Measurements from ENCODE around the gene VASP. TPM values are rescaled to one million over a fixed set of nuclear protein-coding genes. Genes with fewer than 3 reads are reported as not detected.

VASP gene
- total RNA-seq, 1 donor from 2014 or later = 51.9 TPM

DNA sequence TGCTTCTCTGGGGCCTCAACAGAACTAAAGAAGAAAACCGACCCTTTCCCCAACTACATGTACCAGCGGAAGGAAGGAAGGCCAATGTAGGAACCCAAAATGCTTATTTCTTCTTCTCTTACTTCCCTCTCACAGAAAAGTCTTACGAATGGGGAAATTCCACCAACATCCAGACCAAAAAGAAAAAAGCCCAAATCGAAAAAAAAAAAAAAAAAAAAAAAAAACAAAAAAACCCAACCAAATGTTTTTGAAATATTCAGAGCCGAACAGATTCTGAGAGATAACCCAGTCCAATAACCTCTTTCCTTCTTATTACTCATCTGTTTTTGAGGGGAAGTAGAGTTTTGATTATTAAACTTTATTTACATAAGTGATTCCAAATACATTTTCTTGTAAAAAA lies 5.2 kb upstream of the VASP start:
- TF ChIP-seq, protein P1, sequence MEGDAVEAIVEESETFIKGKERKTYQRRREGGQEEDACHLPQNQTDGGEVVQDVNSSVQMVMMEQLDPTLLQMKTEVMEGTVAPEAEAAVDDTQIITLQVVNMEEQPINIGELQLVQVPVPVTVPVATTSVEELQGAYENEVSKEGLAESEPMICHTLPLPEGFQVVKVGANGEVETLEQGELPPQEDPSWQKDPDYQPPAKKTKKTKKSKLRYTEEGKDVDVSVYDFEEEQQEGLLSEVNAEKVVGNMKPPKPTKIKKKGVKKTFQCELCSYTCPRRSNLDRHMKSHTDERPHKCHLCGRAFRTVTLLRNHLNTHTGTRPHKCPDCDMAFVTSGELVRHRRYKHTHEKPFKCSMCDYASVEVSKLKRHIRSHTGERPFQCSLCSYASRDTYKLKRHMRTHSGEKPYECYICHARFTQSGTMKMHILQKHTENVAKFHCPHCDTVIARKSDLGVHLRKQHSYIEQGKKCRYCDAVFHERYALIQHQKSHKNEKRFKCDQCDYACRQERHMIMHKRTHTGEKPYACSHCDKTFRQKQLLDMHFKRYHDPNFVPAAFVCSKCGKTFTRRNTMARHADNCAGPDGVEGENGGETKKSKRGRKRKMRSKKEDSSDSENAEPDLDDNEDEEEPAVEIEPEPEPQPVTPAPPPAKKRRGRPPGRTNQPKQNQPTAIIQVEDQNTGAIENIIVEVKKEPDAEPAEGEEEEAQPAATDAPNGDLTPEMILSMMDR (conservative IDR thresholded peaks at IDR 0.05) = no peak
- Mint-ChIP-seq H3K4me3 (no peak overlapping the region), H3K27ac (no peak overlapping the region), H3K9me3 (no peaks in the 10 kb centered on the region), H3K36me3 (peaks cover 3% of the 10 kb centered on the region), H3K27me3 (peaks cover 67% of the 10 kb centered on the region), H3K4me1 (ENCODE audit: unreplicated experiment) (peaks cover 10% of the 10 kb centered on the region)
- no peak for DNase-seq (ENCODE audit: extremely low spot score, unreplicated experiment)

DNA sequence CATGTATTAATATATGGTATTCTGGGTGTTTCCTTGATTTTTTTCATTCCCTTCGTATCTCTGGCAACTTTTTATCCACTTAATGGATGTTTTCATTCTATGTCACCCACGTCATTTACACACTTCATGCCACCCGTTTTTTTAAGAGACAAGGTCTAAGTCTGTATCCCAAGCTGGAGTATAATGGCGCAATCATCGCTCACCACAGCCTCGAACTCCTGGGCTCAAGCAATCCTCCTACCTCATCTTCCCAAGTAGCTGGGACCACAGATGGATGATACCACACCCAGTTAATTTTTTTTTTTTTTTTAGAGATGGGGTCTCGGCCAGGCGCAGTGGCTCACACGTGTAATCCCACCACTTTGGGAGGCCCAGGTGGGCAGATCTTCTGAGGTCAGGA lies 3.4 kb upstream of the VASP start:
- Mint-ChIP-seq H3K4me1 (ENCODE audit: unreplicated experiment) (peaks cover 7% of the 10 kb centered on the region), H3K9me3 (no peaks in the 10 kb centered on the region), H3K36me3 (peaks cover 3% of the 10 kb centered on the region), H3K27me3 (peaks cover 54% of the 10 kb centered on the region), H3K27ac (no peak overlapping the region), H3K4me3 (no peak overlapping the region)
- DNase-seq (ENCODE audit: extremely low spot score, unreplicated experiment) = no peak
- TF ChIP-seq, protein P1 (conservative IDR thresholded peaks at IDR 0.05) = no peak

DNA sequence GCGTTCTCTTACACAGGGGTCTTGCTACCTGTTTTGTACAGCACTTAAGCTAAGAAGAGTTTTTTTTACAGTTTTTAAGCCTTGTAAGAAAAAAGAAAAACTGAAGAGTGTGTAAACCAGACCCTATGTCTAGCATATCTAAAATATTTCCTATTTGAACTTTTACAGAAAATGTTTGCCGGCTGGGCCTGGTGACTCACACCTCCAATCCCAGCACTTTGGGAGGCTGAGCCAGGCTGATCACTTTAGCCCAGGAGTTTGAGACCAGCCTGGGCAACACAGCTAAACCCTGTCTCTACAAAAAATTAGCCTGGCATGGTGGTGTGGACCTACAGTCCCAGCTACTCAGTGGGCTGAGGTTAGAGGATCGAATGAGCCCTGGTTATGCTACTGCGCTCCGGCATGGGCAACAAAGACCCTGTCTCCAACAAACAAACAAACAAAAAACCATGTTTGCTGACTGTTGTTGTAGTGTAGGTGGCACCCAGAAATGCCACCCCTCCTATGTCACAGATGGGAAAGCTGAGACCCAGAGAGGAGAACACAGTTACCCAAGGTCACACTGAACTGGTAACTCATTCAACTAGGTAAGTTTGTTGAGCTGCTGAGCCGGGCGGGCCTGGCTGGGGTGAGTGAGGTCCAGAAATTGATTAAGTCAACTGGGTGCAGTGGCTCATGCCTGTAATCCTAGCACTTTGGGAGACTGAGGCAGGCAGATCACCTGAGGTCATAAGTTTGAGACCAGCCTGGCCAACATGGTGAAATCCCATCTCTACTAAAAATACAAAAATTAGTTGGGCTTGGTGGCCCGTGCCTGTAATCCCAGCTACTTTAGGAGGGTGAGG lies 1.9 kb upstream of the VASP start:
- Mint-ChIP-seq H3K4me1 (ENCODE audit: unreplicated experiment) (peaks cover 10% of the 10 kb centered on the region), H3K36me3 (peaks cover 4% of the 10 kb centered on the region), H3K9me3 (no peaks in the 10 kb centered on the region), H3K4me3 (peak overlapping the region; percentile 74), H3K27me3 (peaks cover 40% of the 10 kb centered on the region), H3K27ac (peak overlapping the region; percentile 81)
- DNase-seq (ENCODE audit: extremely low spot score, unreplicated experiment) = no peak
- TF ChIP-seq, protein P1 (conservative IDR thresholded peaks at IDR 0.05) = no peak

DNA sequence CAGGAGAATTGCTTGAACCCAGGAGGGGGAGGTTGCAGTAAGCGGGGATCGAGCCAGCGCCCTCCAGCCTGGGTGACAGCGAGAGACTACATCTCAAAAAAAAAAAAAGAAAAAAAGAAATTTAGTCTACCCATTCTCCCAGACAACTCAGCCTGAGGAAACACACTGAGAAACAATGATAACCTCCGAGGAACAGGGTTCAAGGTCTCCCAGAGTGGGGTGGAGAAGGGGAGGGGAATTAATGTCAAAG lies 1.4 kb upstream of the VASP start:
- Mint-ChIP-seq H3K4me1 (ENCODE audit: unreplicated experiment) (peaks cover 10% of the 10 kb centered on the region), H3K4me3 (peak overlapping the region; percentile 74), H3K27ac (peak overlapping the region; percentile 81), H3K9me3 (no peaks in the 10 kb centered on the region), H3K36me3 (peaks cover 4% of the 10 kb centered on the region), H3K27me3 (peaks cover 35% of the 10 kb centered on the region)
- DNase-seq (ENCODE audit: extremely low spot score, unreplicated experiment) = no peak
- TF ChIP-seq, protein P1 (conservative IDR thresholded peaks at IDR 0.05) = no peak

DNA sequence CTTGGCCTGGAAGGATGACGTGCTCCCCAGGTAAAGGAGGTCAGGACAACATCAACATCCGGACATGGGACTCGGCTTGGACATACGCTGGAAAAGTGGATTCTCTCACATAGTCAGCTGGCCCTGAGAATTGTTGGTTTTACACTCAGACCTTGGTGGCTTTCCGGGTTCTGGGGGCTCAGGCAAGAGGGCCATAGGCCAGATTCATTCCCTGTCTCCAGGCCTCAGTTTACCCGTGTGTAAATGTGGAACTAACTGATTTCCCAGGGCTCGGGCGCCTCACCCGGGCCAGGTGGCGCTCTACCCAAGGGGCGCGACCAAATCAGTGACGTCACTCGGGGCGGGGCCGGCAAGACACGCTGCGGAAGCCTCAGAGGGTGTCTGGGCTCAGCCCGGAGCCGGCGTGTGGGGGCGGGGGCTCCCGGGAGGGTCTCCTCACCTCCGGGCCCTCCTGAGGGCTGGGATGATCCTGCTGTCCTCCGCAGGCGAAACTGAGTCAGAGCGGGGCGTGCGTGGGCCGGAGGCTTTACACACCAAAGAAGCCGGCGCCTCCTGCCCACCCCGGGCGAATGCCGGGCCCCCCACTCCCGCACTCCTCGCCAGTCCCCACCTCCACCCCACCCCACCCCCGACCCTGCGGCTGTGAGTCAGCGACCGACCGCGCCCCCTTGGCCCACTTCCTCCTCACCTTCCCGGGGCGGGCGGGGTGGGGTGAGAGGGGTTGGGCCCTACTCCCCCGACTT lies 862 bp upstream of the VASP start:
- Mint-ChIP-seq H3K27me3 (peaks cover 30% of the 10 kb centered on the region), H3K4me3 (peak overlapping the region; percentile 95), H3K9me3 (no peaks in the 10 kb centered on the region), H3K4me1 (ENCODE audit: unreplicated experiment) (peaks cover 10% of the 10 kb centered on the region), H3K36me3 (peaks cover 4% of the 10 kb centered on the region), H3K27ac (peak overlapping the region; percentile 95)
- peak; percentile 93 for DNase-seq (ENCODE audit: extremely low spot score, unreplicated experiment)
- TF ChIP-seq, protein P1 (conservative IDR thresholded peaks at IDR 0.05) = peak; percentile 45
